K562 (cell line): Measurements from ENCODE around the gene GMEB1. TPM values are rescaled to one million over a fixed set of nuclear protein-coding genes. Genes with fewer than 3 reads are reported as not detected.
A peak's percentile ranks its signal among the peaks of the same experiment; 100 is the strongest.

Source experiments
- ARID4B ChIP-seq: sonication (generic); formaldehyde crosslinking; IDR thresholded peaks from 2 replicates; pipeline ENCODE4 v1.8.0; 2022; ENCODE audit warnings: mild to moderate bottlenecking, missing genetic modification reagents
- BHLHE40 ChIP-seq: IDR thresholded peaks from 2 replicates; pipeline ENCODE4 v1.6.1; 2011; ENCODE audit warnings: low read length, improper control_type of control experiment
- GABPB1 ChIP-seq: sonication (generic); formaldehyde crosslinking; IDR thresholded peaks from 2 replicates; pipeline ENCODE4 v1.8.0; 2022; ENCODE audit warnings: mild to moderate bottlenecking, missing genetic modification reagents
- HDAC2 ChIP-seq: fragments of 450-650 bp; IDR thresholded peaks from 2 replicates; pipeline ENCODE4 v1.6.1; 2016; ENCODE audit warnings: mild to moderate bottlenecking
- HNRNPLL ChIP-seq: fragments of 200-400 bp; formaldehyde crosslinking; IDR thresholded peaks from 2 replicates; pipeline ENCODE4 v1.6.1; 2017; ENCODE audit warnings: low read length, low read depth, mild to moderate bottlenecking; ENCODE audit not compliant: poor library complexity, severe bottlenecking
- MCM5 ChIP-seq: fragments of 450-650 bp; IDR thresholded peaks from 2 replicates; pipeline ENCODE4 v1.6.1; 2016; ENCODE audit warnings: low read depth
- MYC ChIP-seq, 2 experiments: fragments of 250-450 bp in 1 of 2; sonication (Bioruptor Pico) in 1 of 2; IDR thresholded peaks; 2 replicates each; pipeline versions ENCODE4 v1.5.1 to v1.6.1; 2012 to 2021; ENCODE audit warnings: low read depth in 2 of 2, borderline replicate concordance in 1 of 2, improper control_type of control experiment in 1 of 2, low read length in 1 of 2, mild to moderate bottlenecking in 1 of 2, moderate library complexity in 1 of 2
- NR2C2 ChIP-seq, 2 experiments: fragments of 200-800 bp in 1 of 2; sonication (Bioruptor generic) in 1 of 2; sonication (generic) in 1 of 2; formaldehyde crosslinking in 1 of 2; IDR thresholded peaks; 2 replicates each; pipeline versions ENCODE4 v1.6.1 to v1.8.0; 2016 to 2022; ENCODE audit warnings: mild to moderate bottlenecking in 1 of 2, missing compliant biosample characterization in 1 of 2, missing genetic modification characterization in 1 of 2, missing genetic modification reagents in 1 of 2
- POU5F1 ChIP-seq: fragments of 150-350 bp; IDR thresholded peaks from 2 replicates; pipeline ENCODE4 v1.6.1; 2014; ENCODE audit warnings: borderline replicate concordance, low read length, low read depth, mild to moderate bottlenecking; ENCODE audit not compliant: partially characterized antibody
- SMC3 ChIP-seq: conservative IDR thresholded peaks from 2 replicates; pipeline ENCODE4 v1.6.1; 2011; ENCODE audit warnings: low read depth, low read length, improper control_type of control experiment; ENCODE audit not compliant: insufficient read depth
- TCF7L2 ChIP-seq: fragments of 150-350 bp; IDR thresholded peaks from 2 replicates; pipeline ENCODE4 v1.6.1; 2016; ENCODE audit warnings: low read depth, mild to moderate bottlenecking, low read length, moderate library complexity
- TSC22D4 ChIP-seq: fragments of 450-650 bp; IDR thresholded peaks from 2 replicates; pipeline ENCODE4 v1.6.1; 2016; ENCODE audit warnings: missing genetic modification characterization, missing biosample characterization, control low read depth
- ZNF274 ChIP-seq: IDR thresholded peaks from 2 replicates; pipeline ENCODE4 v1.6.1; 2011; ENCODE audit warnings: low read depth, mild to moderate bottlenecking, low read length, moderate library complexity, borderline replicate concordance
- ZNF408 ChIP-seq: fragments of 250-450 bp; sonication (Bioruptor Pico); IDR thresholded peaks from 2 replicates; pipeline ENCODE4 v1.4.0; 2020; ENCODE audit warnings: low read depth, mild to moderate bottlenecking, moderate library complexity
- ZNF717 ChIP-seq: fragments of 250-450 bp; sonication (Bioruptor Pico); IDR thresholded peaks from 2 replicates; pipeline ENCODE4 v1.5.0; 2021
- ZNF76 ChIP-seq: fragments of 250-450 bp; sonication (Bioruptor Pico); IDR thresholded peaks from 2 replicates; pipeline ENCODE4 v1.4.0; 2020; ENCODE audit warnings: mild to moderate bottlenecking, moderate library complexity, borderline replicate concordance
- ZNF766 ChIP-seq: fragments of 200-800 bp; sonication (Bioruptor generic); conservative IDR thresholded peaks from 2 replicates; pipeline ENCODE4 v1.6.1; 2016; ENCODE audit warnings: missing genetic modification characterization, missing compliant biosample characterization
- polyA plus RNA-seq, 8 experiments: library from polyadenylated mRNA; depleted of rRNA in 4 of 8; stranded (reverse) in 5 of 8; unstranded in 3 of 8; fragments of >200 nt; fragmentation: Nextera tagmentation in 2 of 8; fragmentation: Illumina TruSeq in 1 of 8; extraction: Ambion mirVana in 2 of 8; extraction: Trizol in 1 of 8; gene quantifications; 2 replicates each; pipeline versions ENCODE4 v1.2.1 to v1.2.3, GENCODE V29; 2011 to 2014; ENCODE audit warnings: inconsistent platforms in 1 of 8, missing spikeins in 1 of 8
- total RNA-seq, 7 experiments: library from RNA; depleted of rRNA in 6 of 7; stranded (reverse); fragments of >200 nt in 6 of 7; fragmentation: Illumina TruSeq in 2 of 7; extraction: Trizol in 2 of 7; gene quantifications; 2 replicates each; pipeline versions ENCODE4 v1.2.1 to v1.2.3, GENCODE V29; 2011 to 2021; ENCODE audit warnings: low replicate concordance in 1 of 7
- TF ChIP-seq, protein P1 (sequence below): fragments of 450-650 bp; formaldehyde crosslinking; IDR thresholded peaks from 2 replicates; pipeline ENCODE4 v1.4.0; 2020; ENCODE audit warnings: mild to moderate bottlenecking, moderate library complexity
- TF ChIP-seq, protein P2 (sequence below): fragments of 200-800 bp; sonication (Bioruptor generic); IDR thresholded peaks from 2 replicates; pipeline ENCODE4 v1.6.1; 2017; ENCODE audit warnings: missing genetic modification characterization, missing compliant biosample characterization

The GMEB1 gene
- total and polyA plus RNA-seq, 9 of the 15 experiments (the other 6 are each of a cell fraction or from before 2014, with no cell fraction given), result 6.6 to 17.5 (median 8.5) TPM

DNA sequence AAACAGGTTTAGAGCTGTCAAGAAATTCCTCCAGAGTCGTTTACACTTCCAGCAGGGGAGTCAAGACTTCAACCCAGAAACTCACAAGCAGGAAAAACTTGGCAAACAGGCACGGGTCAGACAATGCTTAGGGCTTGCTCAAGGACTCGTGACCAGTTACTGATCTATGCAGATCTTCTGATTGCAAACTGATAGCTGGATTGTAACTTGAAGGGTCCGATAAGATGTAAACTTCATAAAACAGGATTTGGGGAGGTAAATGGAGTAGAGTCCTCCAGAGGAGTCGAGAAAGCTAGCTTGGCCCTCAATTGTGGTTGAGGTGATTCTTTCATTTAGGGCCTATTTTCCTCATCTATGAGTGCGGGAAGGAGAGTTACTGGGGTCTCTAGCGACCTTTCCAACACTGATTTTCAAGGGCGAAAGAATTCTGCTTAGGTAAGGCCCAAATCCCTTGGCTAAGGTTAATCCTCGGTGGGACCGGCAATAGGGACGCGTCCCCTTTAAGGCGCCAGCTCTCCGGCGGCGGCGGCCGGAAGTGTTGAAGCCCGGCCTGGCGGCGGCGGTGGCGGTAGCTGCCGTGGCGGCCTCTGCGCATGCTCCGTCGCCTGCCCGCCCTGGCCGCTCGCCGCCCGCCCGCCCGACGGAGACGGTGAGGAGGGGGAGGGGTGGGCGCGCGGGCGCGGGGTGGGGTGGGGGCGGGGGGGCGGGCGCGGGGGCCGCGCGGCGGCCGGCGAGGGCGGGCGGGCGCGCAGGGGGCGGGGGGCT lies at the start of gene GMEB1 (continued):
- TF ChIP-seq, protein P1, sequence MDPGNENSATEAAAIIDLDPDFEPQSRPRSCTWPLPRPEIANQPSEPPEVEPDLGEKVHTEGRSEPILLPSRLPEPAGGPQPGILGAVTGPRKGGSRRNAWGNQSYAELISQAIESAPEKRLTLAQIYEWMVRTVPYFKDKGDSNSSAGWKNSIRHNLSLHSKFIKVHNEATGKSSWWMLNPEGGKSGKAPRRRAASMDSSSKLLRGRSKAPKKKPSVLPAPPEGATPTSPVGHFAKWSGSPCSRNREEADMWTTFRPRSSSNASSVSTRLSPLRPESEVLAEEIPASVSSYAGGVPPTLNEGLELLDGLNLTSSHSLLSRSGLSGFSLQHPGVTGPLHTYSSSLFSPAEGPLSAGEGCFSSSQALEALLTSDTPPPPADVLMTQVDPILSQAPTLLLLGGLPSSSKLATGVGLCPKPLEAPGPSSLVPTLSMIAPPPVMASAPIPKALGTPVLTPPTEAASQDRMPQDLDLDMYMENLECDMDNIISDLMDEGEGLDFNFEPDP (CRISPR knock-in tag), result no peak
- TF ChIP-seq SMC3 (no peak), NR2C2 (CRISPR knock-in tag; IDR thresholded peaks at IDR 0.05) (no peak), NR2C2 (tag; IDR thresholded peaks at IDR 0.05) (peak; percentile 23; the same call in 1 of the 2 replicates), ARID4B (CRISPR knock-in tag) (0 out of 2 replicates have a peak, but pooled peaks have one; percentile 18), GABPB1 (CRISPR knock-in tag) (peak; percentile 78), TCF7L2 (no peak), HDAC2 (no peak; the same call in 1 of the 2 replicates), POU5F1 (no peak), ZNF717 (CRISPR knock-in tag) (no peak), ZNF766 (peak; percentile 65), BHLHE40 (peak; percentile 17; the same call in 1 of the 2 replicates), ZNF408 (CRISPR knock-in tag) (no peak), ZNF76 (CRISPR knock-in tag) (peak; percentile 59; the same call in 1 of the 2 replicates), TSC22D4 (tag) (no peak), ZNF274 (no peak), HNRNPLL (peak; percentile 67), MCM5 (no peak), MYC (IDR thresholded peaks at IDR 0.05; ENCODE audit: low read depth, low read length) (0 out of 2 replicates have a peak, but pooled peaks have one; percentile 8), MYC (CRISPR knock-in tag; IDR thresholded peaks at IDR 0.05; ENCODE audit: borderline replicate concordance, low read depth) (no peak)
- TF ChIP-seq, protein P2, sequence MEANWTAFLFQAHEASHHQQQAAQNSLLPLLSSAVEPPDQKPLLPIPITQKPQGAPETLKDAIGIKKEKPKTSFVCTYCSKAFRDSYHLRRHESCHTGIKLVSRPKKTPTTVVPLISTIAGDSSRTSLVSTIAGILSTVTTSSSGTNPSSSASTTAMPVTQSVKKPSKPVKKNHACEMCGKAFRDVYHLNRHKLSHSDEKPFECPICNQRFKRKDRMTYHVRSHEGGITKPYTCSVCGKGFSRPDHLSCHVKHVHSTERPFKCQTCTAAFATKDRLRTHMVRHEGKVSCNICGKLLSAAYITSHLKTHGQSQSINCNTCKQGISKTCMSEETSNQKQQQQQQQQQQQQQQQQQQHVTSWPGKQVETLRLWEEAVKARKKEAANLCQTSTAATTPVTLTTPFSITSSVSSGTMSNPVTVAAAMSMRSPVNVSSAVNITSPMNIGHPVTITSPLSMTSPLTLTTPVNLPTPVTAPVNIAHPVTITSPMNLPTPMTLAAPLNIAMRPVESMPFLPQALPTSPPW (CRISPR knock-in tag), result no peak
